GM12878 (cell line): ENCODE results near the gene PIF1. TPM values are rescaled to one million over a fixed set of nuclear protein-coding genes. Genes with fewer than 3 reads are reported as not detected.

ENCODE experiments used
- ATAC-seq: fragments of 200-7000 bp; cut with Tn5 transposase; 3 replicates; pipeline ENCODE4 v1.9.1; 2020; ENCODE audit warnings: mild to moderate bottlenecking, moderate library complexity
- BruUV-seq: library from RNA; stranded (reverse); fragments of 400-500 nt; replicated peaks from 2 replicates; lab custom pipeline; 2021; lab: Mats Ljungman, UMichigan
- CTCF ChIA-PET: fragments of 300-600 bp; sonication (Branson Sonifier 250); formaldehyde crosslinking; extraction: SDS; loops from one replicate; lab custom pipeline; 2021; ENCODE audit warnings: inconsistent platforms; lab: Yijun Ruan, JAX
- POLR2A ChIA-PET: fragments of 350-600 bp; formaldehyde crosslinking; extraction: SDS; loops from one replicate; lab custom pipeline; 2021; ENCODE audit warnings: inconsistent platforms; lab: Charles Lee
- RAD21 ChIA-PET: fragments of 300-600 bp; sonication (Branson Sonifier 250); formaldehyde crosslinking; loops from one replicate; lab custom pipeline; 2023; ENCODE audit warnings: antibody characterized with exemption; ENCODE audit not compliant: unreplicated experiment; lab: Charles Lee
- SMC1A ChIA-PET: fragments of 300-600 bp; sonication (Branson Sonifier 250); formaldehyde crosslinking; loops from one replicate; lab custom pipeline; 2023; ENCODE audit not compliant: unreplicated experiment, uncharacterized antibody; lab: Charles Lee
- DNase-seq: peaks from one replicate; pipeline ENCODE4 v3.0.0-alpha.2; 2011; ENCODE audit warnings: low read depth, low spot score
- FAIRE-seq: peaks from 3 replicates; lab custom pipeline; 2011; peaks lifted over from hg19 to GRCh38; lab: Jason Lieb, UNC
- H2AFZ ChIP-seq: 2 replicates; pipeline ENCODE4 v1.6.0; 2011; ENCODE audit warnings: low read depth, low read length, control low read depth; ENCODE audit not compliant: control insufficient read depth
- H3K27ac ChIP-seq: 2 replicates; pipeline ENCODE4 v1.5.1; 2011; ENCODE audit warnings: control low read depth; ENCODE audit not compliant: control insufficient read depth, insufficient read depth
- H3K27me3 ChIP-seq, 2 experiments: replicated peaks in 1 of 2; 2 replicates each; pipeline versions ENCODE4 v1.6.0 to v1.6.1; 2011; ENCODE audit warnings: low read length in 1 of 2; ENCODE audit not compliant: control insufficient read depth in 2 of 2, insufficient read depth in 2 of 2
- H3K36me3 ChIP-seq, 2 experiments: 2 replicates each; pipeline ENCODE4 v1.5.1; 2011; ENCODE audit warnings: low read length in 1 of 2; ENCODE audit not compliant: control insufficient read depth in 2 of 2, insufficient read depth in 2 of 2
- H3K4me1 ChIP-seq: 2 replicates; pipeline ENCODE4 v1.6.1; 2011; ENCODE audit warnings: mild to moderate bottlenecking, low read length, moderate library complexity, mixed read lengths; ENCODE audit not compliant: control insufficient read depth, insufficient read depth
- H3K4me2 ChIP-seq: 2 replicates; pipeline ENCODE4 v1.6.0; 2011; ENCODE audit warnings: control low read depth; ENCODE audit not compliant: control insufficient read depth, insufficient read depth
- H3K4me3 ChIP-seq: fragments of 200-600 bp; sonication (generic); 2 replicates; pipeline ENCODE4 v1.5.1; 2016
- H3K79me2 ChIP-seq: 2 replicates; pipeline ENCODE4 v1.6.0; 2011; ENCODE audit warnings: low read length; ENCODE audit not compliant: control insufficient read depth, insufficient read depth
- H3K9ac ChIP-seq: 2 replicates; pipeline ENCODE4 v1.8.0; 2011; ENCODE audit warnings: low read length, control low read depth, mixed read lengths; ENCODE audit not compliant: control insufficient read depth, insufficient read depth
- H3K9me3 ChIP-seq: replicated peaks from 3 replicates; pipeline ENCODE4 v1.5.1; 2011; ENCODE audit warnings: mild to moderate bottlenecking, low read length; ENCODE audit not compliant: control insufficient read depth, insufficient read depth
- H4K20me1 ChIP-seq: 2 replicates; pipeline ENCODE4 v1.6.0; 2011; ENCODE audit not compliant: control insufficient read depth, insufficient read depth
- BACH1 ChIP-seq: fragments of 450-650 bp; IDR thresholded peaks from 2 replicates; pipeline ENCODE4 v1.6.1; 2017; ENCODE audit warnings: mild to moderate bottlenecking, borderline replicate concordance
- BMI1 ChIP-seq: fragments of 450-650 bp; IDR thresholded peaks from 2 replicates; pipeline ENCODE4 v1.6.1; 2016; ENCODE audit warnings: mild to moderate bottlenecking, moderate library complexity, borderline replicate concordance
- LARP7 ChIP-seq: fragments of 450-650 bp; IDR thresholded peaks from 2 replicates; pipeline ENCODE4 v1.6.1; 2017; ENCODE audit warnings: mild to moderate bottlenecking
- MTA3 ChIP-seq: IDR thresholded peaks from 2 replicates; pipeline ENCODE4 v1.6.1; 2012; ENCODE audit warnings: low read length, inconsistent platforms, borderline replicate concordance
- RFX5 ChIP-seq: IDR thresholded peaks from 2 replicates; pipeline ENCODE4 v1.6.1; 2011; ENCODE audit warnings: low read depth, low read length, improper control_type of control experiment
- SUPT20H ChIP-seq: IDR thresholded peaks from 2 replicates; pipeline ENCODE4 v1.6.1; 2011; ENCODE audit warnings: low read depth, mild to moderate bottlenecking, low read length, moderate library complexity, borderline replicate concordance; ENCODE audit not compliant: control insufficient read depth
- ZNF622 ChIP-seq: fragments of 450-650 bp; IDR thresholded peaks from 2 replicates; pipeline ENCODE4 v1.6.1; 2017; ENCODE audit warnings: mild to moderate bottlenecking, inconsistent platforms
- WGBS: methylation state at CpG from one replicate; pipeline ENCODE4 v1.1.6; 2016; ENCODE audit warnings: low lambda C conversion rate; ENCODE audit not compliant: insufficient replicate concordance, insufficient coverage; ENCODE audit errors: missing lambda C conversion rate; 5-methylcytosine and 5-hydroxymethylcytosine counted together
- in situ Hi-C: fragments of 300-500 bp; cut with MboI; formaldehyde crosslinking; loops from 9 replicates; pipeline ENCODE4 v1.14.3; 2018; ENCODE audit warnings: mixed read lengths
- intact Hi-C: fragments of 100-400 bp; cut with micrococcal nuclease; formaldehyde crosslinking; loops from one replicate; pipeline ENCODE4 v1.14.2; 2022; ENCODE audit not compliant: unreplicated experiment
- polyA plus RNA-seq, 11 experiments: library from polyadenylated mRNA; depleted of rRNA in 4 of 11; unstranded in 6 of 11; stranded (reverse) in 5 of 11; fragments of >200 nt; fragmentation: Nextera tagmentation in 4 of 11; fragmentation: Illumina TruSeq in 1 of 11; extraction: Ambion mirVana in 4 of 11; extraction: Trizol in 1 of 11; gene quantifications; 1 replicate in 1 of 11; 2 replicates in 10 of 11; pipeline versions ENCODE4 v1.2.1 to v1.2.3, GENCODE V29; 2011 to 2016; ENCODE audit warnings: inconsistent platforms in 2 of 11, missing spikeins in 2 of 11, low read depth in 1 of 11
- total RNA-seq, 4 experiments: library from RNA; depleted of rRNA in 3 of 4; stranded (reverse); fragments of >200 nt in 3 of 4; fragmentation: Illumina TruSeq in 1 of 4; extraction: Trizol in 1 of 4; gene quantifications; 2 replicates each; pipeline versions ENCODE4 v1.2.1 to v1.2.3, GENCODE V29; 2013 to 2021
- TF ChIP-seq, protein P1 (sequence below): IDR thresholded peaks from 2 replicates; pipeline ENCODE4 v1.6.1; 2011; ENCODE audit warnings: borderline replicate concordance, low read depth, mild to moderate bottlenecking, moderate library complexity, low read length; ENCODE audit not compliant: insufficient read depth, poor library complexity, severe bottlenecking
- TF ChIP-seq, protein P2 (sequence below): fragments of 450-650 bp; IDR thresholded peaks from 2 replicates; pipeline ENCODE4 v1.6.1; 2016; ENCODE audit warnings: mild to moderate bottlenecking, moderate library complexity, borderline replicate concordance

The PIF1 gene
- total and polyA plus RNA-seq, 10 of the 15 experiments (the other 5 are each of a cell fraction or from before 2014, with no cell fraction given): 3.7 to 68.9 (median 31.1) TPM

DNA sequence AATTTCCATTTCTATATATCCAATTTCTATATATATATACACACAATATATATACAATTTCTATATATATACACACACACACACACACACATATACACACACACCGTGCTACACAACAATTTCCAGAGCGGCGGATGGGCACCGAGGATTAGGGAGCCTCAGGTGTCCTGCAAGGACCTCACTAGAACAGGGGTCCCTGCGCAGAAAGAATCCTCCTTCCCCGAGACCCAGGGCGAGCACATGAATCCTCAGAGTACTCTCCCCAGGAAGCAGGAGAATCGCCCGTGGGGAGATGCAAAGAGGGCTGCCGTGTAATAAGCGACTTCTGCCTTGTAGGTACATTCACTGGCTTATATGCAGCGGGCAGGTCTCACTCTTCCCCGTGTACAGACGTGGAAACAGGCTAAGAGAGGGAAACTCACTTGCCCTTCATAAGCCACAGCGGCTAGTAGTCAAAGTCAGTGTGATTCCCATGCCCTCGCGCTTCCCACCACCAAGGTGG lies 467 bp downstream of the PIF1 start:
- ChIA-PET POLR2A (interaction anchor here (0.5 to 2.7 kb wide), 8 partner anchors 10 to 157 kb away, joined by 3 to 34 read pairs (median 14); no protein-coding TSS in a partner anchor), SMC1A (interaction anchor here (1.0 to 2.9 kb wide), 8 partner anchors 10 to 69 kb away, joined by 3 to 29 read pairs (median 9); partner anchors contain the start of gene PLEKHO2)
- H3K4me1 ChIP-seq: peaks cover 14% of the 10 kb centered on the region
- in situ Hi-C loops (no loop called here), intact Hi-C loops (loop anchor here (2.0 to 10.0 kb wide), 3 partner anchors 70 to 470 kb away; partner anchors contain the start of genes RNU5A-1 and SPG21)
- peak overlapping the region; percentile 97 for H3K4me2 ChIP-seq
- under 1% methylated on average over 17 of the region's 17 CpGs for WGBS
- peak; percentile 1 for ATAC-seq
- peak overlapping the region; percentile 85 for H3K27ac ChIP-seq
- 0 out of 2 replicates have a peak, but pooled peaks have one; percentile 18 for TF ChIP-seq MTA3
- TF ChIP-seq ZNF622: no peak
- peak; percentile 46; the same call in 1 of the 2 replicates for TF ChIP-seq LARP7
- TF ChIP-seq, all 136 proteins: peak for 2
- Histone ChIP-seq H4K20me1 (no peaks in the 10 kb centered on the region), H3K36me3 (peaks cover 5 to 13% of the 10 kb centered on the region in 2 experiments; a peak in 3 of 4 replicates), H3K4me3 (peak overlapping the region; percentile 88), H3K79me2 (peaks cover 31% of the 10 kb centered on the region), H3K9me3 (no peaks in the 10 kb centered on the region), H3K9ac (peak overlapping the region; percentile 89), H2AFZ (peak overlapping the region; percentile 48), H3K27me3 (no peaks in the 10 kb centered on the region)
- CTCF ChIA-PET: interaction anchor here (0.6 to 2.3 kb wide), 9 partner anchors 11 to 85 kb away, joined by 3 to 32 read pairs (median 4); no protein-coding TSS in a partner anchor
- DNase-seq: no peak
- no TSS peak for BruUV-seq
- RAD21 ChIA-PET: interaction anchor here (0.6 to 2.7 kb wide), 11 partner anchors 10 to 195 kb away, joined by 3 to 41 read pairs (median 6); no protein-coding TSS in a partner anchor
- no peak for FAIRE-seq

DNA sequence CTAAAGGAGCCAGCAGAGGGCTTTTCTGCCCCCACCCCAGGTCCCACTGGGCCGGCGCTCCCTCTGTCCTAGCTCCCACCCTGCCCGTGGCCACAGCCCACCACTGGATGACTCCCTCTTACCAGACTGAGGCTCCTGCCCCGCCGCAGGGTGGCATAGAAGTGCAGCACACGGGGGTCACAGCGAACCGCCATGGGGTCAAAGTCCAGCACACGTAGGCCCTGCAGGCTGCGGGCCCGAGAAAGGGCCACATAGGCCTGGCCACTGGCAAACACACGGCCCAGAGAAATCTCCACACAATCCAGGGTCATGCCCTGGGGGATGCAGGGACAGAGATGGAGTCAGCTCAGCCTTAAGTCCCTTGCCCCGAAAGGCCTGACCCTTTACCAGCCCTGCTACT lies 9.0 kb downstream of the PIF1 start:
- ChIA-PET SMC1A (interaction anchor here (7.8 to 16.7 kb wide), 2 partner anchors 70 to 78 kb away, joined by 87 to 308 read pairs; no protein-coding TSS in a partner anchor), CTCF (interaction anchor here (1.2 to 17.1 kb wide), 3 partner anchors 18 to 192 kb away, joined by 3 to 529 read pairs (median 115); no protein-coding TSS in a partner anchor), RAD21 (interaction anchor here (0.6 kb wide), 1 partner anchor 20 kb away, joined by 3 read pairs; no protein-coding TSS in a partner anchor), POLR2A (interaction anchor here (1.1 to 2.8 kb wide), 2 partner anchors 10 to 78 kb away, joined by 7 to 12 read pairs; partner anchors contain the start of gene PIF1)
- WGBS: 97% methylated on average over 13 of the region's 13 CpGs
- in situ Hi-C loops: no loop called here
- Histone ChIP-seq H2AFZ (no peak overlapping the region), H3K27me3 (no peaks in the 10 kb centered on the region), H3K9me3 (no peaks in the 10 kb centered on the region), H3K4me3 (no peak overlapping the region), H4K20me1 (no peaks in the 10 kb centered on the region), H3K27ac (no peak overlapping the region), H3K36me3 (peaks cover 10 to 26% of the 10 kb centered on the region in 2 experiments), H3K79me2 (no peaks in the 10 kb centered on the region), H3K4me1 (peaks cover 17% of the 10 kb centered on the region), H3K9ac (no peak overlapping the region), H3K4me2 (no peak overlapping the region)
- ATAC-seq (no peak), FAIRE-seq (no peak), DNase-seq (no peak)
- BruUV-seq: no TSS peak
- intact Hi-C loops: no loop called here
- no peak for TF ChIP-seq SUPT20H
- TF ChIP-seq, protein P1, sequence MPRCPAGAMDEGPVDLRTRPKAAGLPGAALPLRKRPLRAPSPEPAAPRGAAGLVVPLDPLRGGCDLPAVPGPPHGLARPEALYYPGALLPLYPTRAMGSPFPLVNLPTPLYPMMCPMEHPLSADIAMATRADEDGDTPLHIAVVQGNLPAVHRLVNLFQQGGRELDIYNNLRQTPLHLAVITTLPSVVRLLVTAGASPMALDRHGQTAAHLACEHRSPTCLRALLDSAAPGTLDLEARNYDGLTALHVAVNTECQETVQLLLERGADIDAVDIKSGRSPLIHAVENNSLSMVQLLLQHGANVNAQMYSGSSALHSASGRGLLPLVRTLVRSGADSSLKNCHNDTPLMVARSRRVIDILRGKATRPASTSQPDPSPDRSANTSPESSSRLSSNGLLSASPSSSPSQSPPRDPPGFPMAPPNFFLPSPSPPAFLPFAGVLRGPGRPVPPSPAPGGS: no peak
- TF ChIP-seq BMI1: no peak
- no peak for TF ChIP-seq RFX5
- TF ChIP-seq, protein P2, sequence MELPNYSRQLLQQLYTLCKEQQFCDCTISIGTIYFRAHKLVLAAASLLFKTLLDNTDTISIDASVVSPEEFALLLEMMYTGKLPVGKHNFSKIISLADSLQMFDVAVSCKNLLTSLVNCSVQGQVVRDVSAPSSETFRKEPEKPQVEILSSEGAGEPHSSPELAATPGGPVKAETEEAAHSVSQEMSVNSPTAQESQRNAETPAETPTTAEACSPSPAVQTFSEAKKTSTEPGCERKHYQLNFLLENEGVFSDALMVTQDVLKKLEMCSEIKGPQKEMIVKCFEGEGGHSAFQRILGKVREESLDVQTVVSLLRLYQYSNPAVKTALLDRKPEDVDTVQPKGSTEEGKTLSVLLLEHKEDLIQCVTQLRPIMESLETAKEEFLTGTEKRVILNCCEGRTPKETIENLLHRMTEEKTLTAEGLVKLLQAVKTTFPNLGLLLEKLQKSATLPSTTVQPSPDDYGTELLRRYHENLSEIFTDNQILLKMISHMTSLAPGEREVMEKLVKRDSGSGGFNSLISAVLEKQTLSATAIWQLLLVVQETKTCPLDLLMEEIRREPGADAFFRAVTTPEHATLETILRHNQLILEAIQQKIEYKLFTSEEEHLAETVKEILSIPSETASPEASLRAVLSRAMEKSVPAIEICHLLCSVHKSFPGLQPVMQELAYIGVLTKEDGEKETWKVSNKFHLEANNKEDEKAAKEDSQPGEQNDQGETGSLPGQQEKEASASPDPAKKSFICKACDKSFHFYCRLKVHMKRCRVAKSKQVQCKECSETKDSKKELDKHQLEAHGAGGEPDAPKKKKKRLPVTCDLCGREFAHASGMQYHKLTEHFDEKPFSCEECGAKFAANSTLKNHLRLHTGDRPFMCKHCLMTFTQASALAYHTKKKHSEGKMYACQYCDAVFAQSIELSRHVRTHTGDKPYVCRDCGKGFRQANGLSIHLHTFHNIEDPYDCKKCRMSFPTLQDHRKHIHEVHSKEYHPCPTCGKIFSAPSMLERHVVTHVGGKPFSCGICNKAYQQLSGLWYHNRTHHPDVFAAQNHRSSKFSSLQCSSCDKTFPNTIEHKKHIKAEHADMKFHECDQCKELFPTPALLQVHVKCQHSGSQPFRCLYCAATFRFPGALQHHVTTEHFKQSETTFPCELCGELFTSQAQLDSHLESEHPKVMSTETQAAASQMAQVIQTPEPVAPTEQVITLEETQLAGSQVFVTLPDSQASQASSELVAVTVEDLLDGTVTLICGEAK: no peak
- no peak for TF ChIP-seq BACH1
